K562 (cell line): ENCODE results near the gene C1RL. TPM values are rescaled to one million over a fixed set of nuclear protein-coding genes. Genes with fewer than 3 reads are reported as not detected.

ENCODE experiments used
- ATAC-seq: fragments of 200-7000 bp; cut with Tn5 transposase; 3 replicates; pipeline ENCODE4 v1.9.1; 2020; ENCODE audit warnings: moderate library complexity
- BruUV-seq: library from RNA; stranded (reverse); fragments of 400-500 nt; replicated peaks from 2 replicates; lab custom pipeline; 2021; lab: Mats Ljungman, UMichigan
- CTCF ChIA-PET: fragments of 300-600 bp; formaldehyde crosslinking; extraction: SDS; loops from one replicate; lab custom pipeline; 2021; ENCODE audit warnings: low intra/inter-chr PET ratio; lab: Yijun Ruan, JAX
- POLR2A ChIA-PET: fragments of 300-600, 350-650 bp; sonication (Branson Sonifier 250); formaldehyde crosslinking; extraction: SDS; loops from one replicate; lab custom pipeline; 2021; ENCODE audit warnings: antibody characterized with exemption, inconsistent platforms; lab: Yijun Ruan, JAX
- DNase-seq, 4 experiments: peaks; one replicate each; pipeline versions ENCODE4 v3.0.0 to v3.0.0-alpha.2; 2011 to 2018; ENCODE audit warnings: low spot score in 3 of 4, mixed read lengths in 3 of 4; ENCODE audit errors: extremely low read depth in 1 of 4
- FAIRE-seq: peaks from 2 replicates; lab custom pipeline; 2011; peaks lifted over from hg19 to GRCh38; lab: Jason Lieb, UNC
- H2AFZ ChIP-seq: 2 replicates; pipeline ENCODE4 v1.6.0; 2011; ENCODE audit warnings: low read depth, low read length, control low read depth, inconsistent platforms
- H3K27ac ChIP-seq: fragments of 200-600 bp; 3 replicates; pipeline ENCODE4 v1.8.0; 2011; ENCODE audit warnings: low read depth, mild to moderate bottlenecking, control low read depth, inconsistent platforms, low read length, moderate library complexity, mixed read lengths; ENCODE audit errors: extremely low read depth
- H3K27me3 ChIP-seq, 2 experiments: fragments of 300-600 bp in 1 of 2; 2 replicates in 1 of 2; 3 replicates in 1 of 2; pipeline versions ENCODE4 v1.6.0 to v1.8.0; 2011; ENCODE audit warnings: inconsistent platforms in 2 of 2, low read length in 2 of 2, mild to moderate bottlenecking in 1 of 2, mixed read lengths in 1 of 2, moderate library complexity in 1 of 2; ENCODE audit not compliant: control insufficient read depth in 2 of 2, insufficient read depth in 2 of 2
- H3K36me3 ChIP-seq: fragments of 300-600 bp; 3 replicates; pipeline ENCODE4 v1.8.0; 2011; ENCODE audit warnings: mild to moderate bottlenecking, low read length, inconsistent platforms; ENCODE audit not compliant: control insufficient read depth, insufficient read depth
- H3K4me1 ChIP-seq, 2 experiments: fragments of 200-600 bp in 1 of 2; replicated peaks in 1 of 2; 2 replicates in 1 of 2; 3 replicates in 1 of 2; pipeline versions ENCODE4 v1.5.1 to v1.8.0; 2011; ENCODE audit warnings: inconsistent platforms in 2 of 2, low read length in 2 of 2, mild to moderate bottlenecking in 1 of 2, mixed read lengths in 1 of 2, moderate library complexity in 1 of 2; ENCODE audit not compliant: control insufficient read depth in 2 of 2, insufficient read depth in 2 of 2
- H3K4me2 ChIP-seq: 2 replicates; pipeline ENCODE4 v1.6.1; 2011; ENCODE audit warnings: low read length, control low read depth, inconsistent platforms, mixed read lengths; ENCODE audit not compliant: insufficient read depth
- H3K4me3 ChIP-seq: fragments of 200-600 bp; sonication (generic), shearing (Covaris generic); 2 replicates; pipeline ENCODE4 v1.5.1; 2016; ENCODE audit warnings: control low read depth, inconsistent platforms
- H3K79me2 ChIP-seq: fragments of 200-600 bp; 3 replicates; pipeline ENCODE4 v1.8.0; 2011; ENCODE audit warnings: low read length, inconsistent platforms; ENCODE audit not compliant: control insufficient read depth, insufficient read depth
- H3K9ac ChIP-seq, 2 experiments: 2 replicates each; pipeline versions ENCODE4 v1.6.0 to v1.6.1; 2011; ENCODE audit warnings: low read depth in 2 of 2, low read length in 2 of 2, control low read depth in 1 of 2, inconsistent platforms in 1 of 2, mild to moderate bottlenecking in 1 of 2, mixed read lengths in 1 of 2; ENCODE audit not compliant: insufficient read depth in 1 of 2
- H3K9me1 ChIP-seq: one replicate; pipeline ENCODE4 v1.6.0; 2011; ENCODE audit warnings: inconsistent platforms, mild to moderate bottlenecking, low read length, moderate library complexity; ENCODE audit not compliant: control insufficient read depth, insufficient read depth
- H3K9me3 ChIP-seq: replicated peaks from 2 replicates; pipeline ENCODE4 v1.5.1; 2011; ENCODE audit warnings: low read depth, low read length, inconsistent platforms; ENCODE audit not compliant: control insufficient read depth, insufficient read depth
- H4K20me1 ChIP-seq: replicated peaks from 2 replicates; pipeline ENCODE4 v1.6.1; 2011; ENCODE audit warnings: low read length, inconsistent platforms, mixed read lengths; ENCODE audit not compliant: control insufficient read depth, insufficient read depth
- CBX1 ChIP-seq: sonication (generic); IDR thresholded peaks from 2 replicates; pipeline ENCODE4 v1.6.1; 2016; ENCODE audit warnings: antibody characterized with exemption, low read depth, mild to moderate bottlenecking
- DMBX1 ChIP-seq: fragments of 250-450 bp; sonication (Bioruptor Pico); IDR thresholded peaks from 2 replicates; pipeline ENCODE4 v1.8.0; 2022; ENCODE audit warnings: inconsistent platforms, mild to moderate bottlenecking, moderate library complexity, borderline replicate concordance
- LCOR ChIP-seq: sonication (generic); formaldehyde crosslinking; IDR thresholded peaks from 2 replicates; pipeline ENCODE4 v1.8.0; 2022; ENCODE audit warnings: mild to moderate bottlenecking, missing genetic modification reagents
- PHB ChIP-seq: fragments of 250-450 bp; sonication (Bioruptor Pico); IDR thresholded peaks from 2 replicates; pipeline ENCODE4 v1.5.0; 2021
- POLR2B ChIP-seq: fragments of 450-650 bp; IDR thresholded peaks from 2 replicates; pipeline ENCODE4 v1.6.1; 2018; ENCODE audit warnings: low read depth; ENCODE audit not compliant: partially characterized antibody
- RNF2 ChIP-seq: sonication (generic); IDR thresholded peaks from 2 replicates; pipeline ENCODE4 v1.6.1; 2016
- SREBF2 ChIP-seq: sonication (generic); formaldehyde crosslinking; IDR thresholded peaks from 2 replicates; pipeline ENCODE4 v1.4.0; 2020; ENCODE audit warnings: mild to moderate bottlenecking, missing genetic modification reagents
- STAT5B ChIP-seq: fragments of 250-450 bp; sonication (Bioruptor Pico); IDR thresholded peaks from 2 replicates; pipeline ENCODE4 v1.8.0; 2021; ENCODE audit warnings: mild to moderate bottlenecking, inconsistent platforms
- ZNF24 ChIP-seq: fragments of 450-650 bp; IDR thresholded peaks from 2 replicates; pipeline ENCODE4 v1.6.1; 2016
- ZNF778 ChIP-seq: fragments of 450-650 bp; formaldehyde crosslinking; IDR thresholded peaks from 2 replicates; pipeline ENCODE4 v1.4.0; 2020; ENCODE audit warnings: mild to moderate bottlenecking, moderate library complexity
- WGBS: fragments of 100-300 bp; shearing (Covaris generic); methylation state at CpG from one replicate; pipeline ENCODE4 v1.1.6; 2016; ENCODE audit warnings: low coverage, mixed read lengths; ENCODE audit not compliant: insufficient coverage; ENCODE audit errors: missing lambda C conversion rate; 5-methylcytosine and 5-hydroxymethylcytosine counted together
- in situ Hi-C: fragments of 300-500 bp; cut with MboI; formaldehyde crosslinking; loops from 4 replicates; pipeline ENCODE4 v1.15.0; 2018; ENCODE audit warnings: inconsistent platforms, mixed read lengths
- intact Hi-C: fragments of 100-400 bp; cut with micrococcal nuclease; formaldehyde crosslinking; loops from 2 replicates; pipeline ENCODE4 v1.14.2; 2022
- polyA plus RNA-seq, 8 experiments: library from polyadenylated mRNA; depleted of rRNA in 4 of 8; stranded (reverse) in 5 of 8; unstranded in 3 of 8; fragments of >200 nt; fragmentation: Nextera tagmentation in 2 of 8; fragmentation: Illumina TruSeq in 1 of 8; extraction: Ambion mirVana in 2 of 8; extraction: Trizol in 1 of 8; gene quantifications; 2 replicates each; pipeline versions ENCODE4 v1.2.1 to v1.2.3, GENCODE V29; 2011 to 2014; ENCODE audit warnings: inconsistent platforms in 1 of 8, missing spikeins in 1 of 8
- total RNA-seq, 7 experiments: library from RNA; depleted of rRNA in 6 of 7; stranded (reverse); fragments of >200 nt in 6 of 7; fragmentation: Illumina TruSeq in 2 of 7; extraction: Trizol in 2 of 7; gene quantifications; 2 replicates each; pipeline versions ENCODE4 v1.2.1 to v1.2.3, GENCODE V29; 2011 to 2021; ENCODE audit warnings: low replicate concordance in 1 of 7
- TF ChIP-seq, protein P1 (sequence below): sonication (generic); formaldehyde crosslinking; IDR thresholded peaks from 2 replicates; pipeline ENCODE4 v1.8.0; 2022; ENCODE audit warnings: mild to moderate bottlenecking, missing genetic modification reagents, borderline replicate concordance
- TF ChIP-seq, protein P2 (sequence below): fragments of 450-650 bp; IDR thresholded peaks from 2 replicates; pipeline ENCODE4 v1.6.1; 2018; ENCODE audit not compliant: partially characterized antibody

The C1RL gene
- total and polyA plus RNA-seq, 9 of the 15 experiments (the other 6 are each of a cell fraction or from before 2014, with no cell fraction given): 1.4 to 10.7 (median 8.0) TPM

DNA sequence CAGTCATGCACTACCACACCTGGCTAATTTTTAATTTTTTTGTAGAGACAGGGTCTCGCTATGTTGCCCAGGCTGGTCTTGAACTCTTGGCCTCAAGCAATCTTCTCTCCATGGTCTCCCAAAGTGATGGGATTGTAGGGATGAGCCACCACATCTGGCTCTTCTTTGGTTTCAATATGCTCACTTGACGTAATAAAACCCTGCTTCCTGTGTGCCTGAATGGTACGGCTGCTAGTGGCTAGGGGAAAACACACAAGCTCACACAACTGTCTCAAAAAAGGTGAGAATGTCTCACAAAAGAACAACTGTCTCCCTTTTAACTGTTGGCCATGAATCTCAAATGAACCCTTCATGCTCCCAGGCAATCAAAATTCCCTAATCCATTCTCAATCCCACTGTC lies 33.5 kb downstream of the C1RL start:
- no TSS peak for BruUV-seq
- Histone ChIP-seq H3K79me2 (no peaks in the 10 kb centered on the region), H2AFZ (no peak overlapping the region), H3K9me1 (no peaks in the 10 kb centered on the region), H3K9ac (no peak overlapping the region), H3K4me3 (no peak overlapping the region), H3K9me3 (no peaks in the 10 kb centered on the region), H3K36me3 (no peaks in the 10 kb centered on the region), H4K20me1 (no peaks in the 10 kb centered on the region), H3K27me3 (peaks cover 0 to 3% of the 10 kb centered on the region in 2 experiments; a peak in 1 of 5 replicates), H3K27ac (no peak overlapping the region), H3K4me2 (no peak overlapping the region), H3K4me1 (no peaks in the 10 kb centered on the region; a peak in 1 of 5 replicates)
- TF ChIP-seq PHB (CRISPR knock-in tag): no peak
- TF ChIP-seq, protein P1, sequence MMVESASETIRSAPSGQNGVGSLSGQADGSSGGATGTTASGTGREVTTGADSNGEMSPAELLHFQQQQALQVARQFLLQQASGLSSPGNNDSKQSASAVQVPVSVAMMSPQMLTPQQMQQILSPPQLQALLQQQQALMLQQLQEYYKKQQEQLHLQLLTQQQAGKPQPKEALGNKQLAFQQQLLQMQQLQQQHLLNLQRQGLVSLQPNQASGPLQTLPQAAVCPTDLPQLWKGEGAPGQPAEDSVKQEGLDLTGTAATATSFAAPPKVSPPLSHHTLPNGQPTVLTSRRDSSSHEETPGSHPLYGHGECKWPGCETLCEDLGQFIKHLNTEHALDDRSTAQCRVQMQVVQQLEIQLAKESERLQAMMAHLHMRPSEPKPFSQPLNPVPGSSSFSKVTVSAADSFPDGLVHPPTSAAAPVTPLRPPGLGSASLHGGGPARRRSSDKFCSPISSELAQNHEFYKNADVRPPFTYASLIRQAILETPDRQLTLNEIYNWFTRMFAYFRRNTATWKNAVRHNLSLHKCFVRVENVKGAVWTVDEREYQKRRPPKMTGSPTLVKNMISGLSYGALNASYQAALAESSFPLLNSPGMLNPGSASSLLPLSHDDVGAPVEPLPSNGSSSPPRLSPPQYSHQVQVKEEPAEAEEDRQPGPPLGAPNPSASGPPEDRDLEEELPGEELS: no peak
- no peak for TF ChIP-seq RNF2
- no peak for TF ChIP-seq ZNF24
- TF ChIP-seq LCOR (CRISPR knock-in tag): no peak
- TF ChIP-seq ZNF778 (CRISPR knock-in tag): no peak
- TF ChIP-seq POLR2B: no peak
- TF ChIP-seq STAT5B: no peak
- TF ChIP-seq DMBX1 (CRISPR knock-in tag): no peak
- TF ChIP-seq, protein P2, sequence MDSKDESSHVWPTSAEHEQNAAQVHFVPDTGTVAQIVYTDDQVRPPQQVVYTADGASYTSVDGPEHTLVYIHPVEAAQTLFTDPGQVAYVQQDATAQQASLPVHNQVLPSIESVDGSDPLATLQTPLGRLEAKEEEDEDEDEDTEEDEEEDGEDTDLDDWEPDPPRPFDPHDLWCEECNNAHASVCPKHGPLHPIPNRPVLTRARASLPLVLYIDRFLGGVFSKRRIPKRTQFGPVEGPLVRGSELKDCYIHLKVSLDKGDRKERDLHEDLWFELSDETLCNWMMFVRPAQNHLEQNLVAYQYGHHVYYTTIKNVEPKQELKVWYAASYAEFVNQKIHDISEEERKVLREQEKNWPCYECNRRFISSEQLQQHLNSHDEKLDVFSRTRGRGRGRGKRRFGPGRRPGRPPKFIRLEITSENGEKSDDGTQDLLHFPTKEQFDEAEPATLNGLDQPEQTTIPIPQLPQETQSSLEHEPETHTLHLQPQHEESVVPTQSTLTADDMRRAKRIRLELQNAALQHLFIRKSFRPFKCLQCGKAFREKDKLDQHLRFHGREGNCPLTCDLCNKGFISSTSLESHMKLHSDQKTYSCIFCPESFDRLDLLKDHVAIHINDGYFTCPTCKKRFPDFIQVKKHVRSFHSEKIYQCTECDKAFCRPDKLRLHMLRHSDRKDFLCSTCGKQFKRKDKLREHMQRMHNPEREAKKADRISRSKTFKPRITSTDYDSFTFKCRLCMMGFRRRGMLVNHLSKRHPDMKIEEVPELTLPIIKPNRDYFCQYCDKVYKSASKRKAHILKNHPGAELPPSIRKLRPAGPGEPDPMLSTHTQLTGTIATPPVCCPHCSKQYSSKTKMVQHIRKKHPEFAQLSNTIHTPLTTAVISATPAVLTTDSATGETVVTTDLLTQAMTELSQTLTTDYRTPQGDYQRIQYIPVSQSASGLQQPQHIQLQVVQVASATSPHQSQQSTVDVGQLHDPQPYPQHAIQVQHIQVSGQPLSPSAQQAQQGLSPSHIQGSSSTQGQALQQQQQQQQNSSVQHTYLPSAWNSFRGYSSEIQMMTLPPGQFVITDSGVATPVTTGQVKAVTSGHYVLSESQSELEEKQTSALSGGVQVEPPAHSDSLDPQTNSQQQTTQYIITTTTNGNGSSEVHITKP: no peak
- TF ChIP-seq CBX1: no peak
- TF ChIP-seq SREBF2 (CRISPR knock-in tag): no peak
- intact Hi-C loops (no loop called here), in situ Hi-C loops (no loop called here)
- ATAC-seq (no peak), FAIRE-seq (no peak), DNase-seq (no peak)
- ChIA-PET POLR2A (no interaction called here), CTCF (no interaction called here)
- 72% methylated on average over 3 of the region's 3 CpGs for WGBS
